HEK293 (cell line): ENCODE results near the gene HIC1.

ENCODE experiments used
- INSM2 ChIP-seq: fragments of 450-650 bp; formaldehyde crosslinking; IDR thresholded peaks from 2 replicates; pipeline ENCODE4 v1.5.1; 2016; ENCODE audit warnings: missing biosample characterization, missing genetic modification characterization
- KLF16 ChIP-seq: fragments of 450-650 bp; formaldehyde crosslinking; IDR thresholded peaks from 2 replicates; pipeline ENCODE4 v1.5.1; 2017; ENCODE audit warnings: missing biosample characterization, missing genetic modification characterization
- REPIN1 ChIP-seq: fragments of 450-650 bp; formaldehyde crosslinking; IDR thresholded peaks from 2 replicates; pipeline ENCODE4 v1.5.1; 2017; ENCODE audit warnings: missing biosample characterization, missing genetic modification characterization, low read depth
- TCF7L2 ChIP-seq: IDR thresholded peaks from 2 replicates; pipeline ENCODE4 v1.6.1; 2011; ENCODE audit warnings: low read depth, mild to moderate bottlenecking, inconsistent platforms, low read length, moderate library complexity, borderline replicate concordance
- ZBTB1 ChIP-seq: fragments of 450-650 bp; formaldehyde crosslinking; IDR thresholded peaks from 2 replicates; pipeline ENCODE4 v1.5.1; 2016; ENCODE audit warnings: missing biosample characterization, missing genetic modification characterization
- ZBTB21 ChIP-seq: fragments of 450-650 bp; formaldehyde crosslinking; IDR thresholded peaks from 2 replicates; pipeline ENCODE4 v1.5.1; 2017; ENCODE audit warnings: missing biosample characterization, missing genetic modification characterization
- ZNF112 ChIP-seq: fragments of 450-650 bp; formaldehyde crosslinking; IDR thresholded peaks from 2 replicates; pipeline ENCODE4 v1.5.0; 2017; ENCODE audit warnings: missing biosample characterization, missing genetic modification characterization
- ZNF16 ChIP-seq: fragments of 450-650 bp; formaldehyde crosslinking; IDR thresholded peaks from 2 replicates; pipeline ENCODE4 v1.5.1; 2016; ENCODE audit warnings: low read depth, missing biosample characterization, missing genetic modification characterization
- ZNF184 ChIP-seq: fragments of 450-650 bp; IDR thresholded peaks from 2 replicates; pipeline ENCODE4 v1.5.1; 2018; ENCODE audit warnings: missing biosample characterization, mild to moderate bottlenecking, missing genetic modification characterization
- ZNF19 ChIP-seq: fragments of 450-650 bp; formaldehyde crosslinking; IDR thresholded peaks from 2 replicates; pipeline ENCODE4; 2016; ENCODE audit warnings: missing biosample characterization, missing genetic modification characterization, low read depth
- ZNF202 ChIP-seq: fragments of 450-650 bp; formaldehyde crosslinking; IDR thresholded peaks from 2 replicates; pipeline ENCODE4 v1.5.1; 2016; ENCODE audit warnings: missing biosample characterization, missing genetic modification characterization, borderline replicate concordance
- ZNF24 ChIP-seq: fragments of 450-650 bp; formaldehyde crosslinking; IDR thresholded peaks from 2 replicates; pipeline ENCODE4 v1.5.1; 2016; ENCODE audit warnings: missing biosample characterization, missing genetic modification characterization
- ZNF266 ChIP-seq: fragments of 450-650 bp; formaldehyde crosslinking; IDR thresholded peaks from 2 replicates; pipeline ENCODE4 v1.5.1; 2016; ENCODE audit warnings: missing biosample characterization, missing genetic modification characterization, low read depth
- ZNF335 ChIP-seq: fragments of 450-650 bp; formaldehyde crosslinking; conservative IDR thresholded peaks from 2 replicates; pipeline ENCODE4 v1.5.1; 2016; ENCODE audit warnings: missing biosample characterization, missing genetic modification characterization
- ZNF362 ChIP-seq: fragments of 450-650 bp; formaldehyde crosslinking; IDR thresholded peaks from 2 replicates; pipeline ENCODE4 v1.5.1; 2016; ENCODE audit warnings: missing biosample characterization, missing genetic modification characterization
- ZNF394 ChIP-seq: fragments of 450-650 bp; formaldehyde crosslinking; IDR thresholded peaks from 2 replicates; pipeline ENCODE4 v1.5.1; 2016; ENCODE audit warnings: missing biosample characterization, missing genetic modification characterization, mild to moderate bottlenecking, moderate library complexity, borderline replicate concordance
- ZNF544 ChIP-seq: fragments of 450-650 bp; formaldehyde crosslinking; IDR thresholded peaks from 2 replicates; pipeline ENCODE4 v1.5.0; 2017; ENCODE audit warnings: missing biosample characterization, missing genetic modification characterization
- ZNF549 ChIP-seq: fragments of 450-650 bp; IDR thresholded peaks from 2 replicates; pipeline ENCODE4 v1.5.1; 2018; ENCODE audit warnings: missing biosample characterization, missing genetic modification characterization, mild to moderate bottlenecking, inconsistent platforms, moderate library complexity
- ZNF561 ChIP-seq: fragments of 450-650 bp; IDR thresholded peaks from 2 replicates; pipeline ENCODE4 v1.5.1; 2018; ENCODE audit warnings: missing biosample characterization, missing genetic modification characterization, borderline replicate concordance
- ZNF658 ChIP-seq: fragments of 450-650 bp; formaldehyde crosslinking; IDR thresholded peaks from 2 replicates; pipeline ENCODE4; 2016; ENCODE audit warnings: missing biosample characterization, missing genetic modification characterization
- ZNF664 ChIP-seq: fragments of 450-650 bp; formaldehyde crosslinking; IDR thresholded peaks from 2 replicates; pipeline ENCODE4 v1.5.1; 2016; ENCODE audit warnings: missing biosample characterization, missing genetic modification characterization
- ZNF670 ChIP-seq: fragments of 450-650 bp; formaldehyde crosslinking; IDR thresholded peaks from 2 replicates; pipeline ENCODE4 v1.5.1; 2016; ENCODE audit warnings: missing biosample characterization, missing genetic modification characterization, low read depth
- ZNF768 ChIP-seq: fragments of 450-650 bp; formaldehyde crosslinking; IDR thresholded peaks from 2 replicates; pipeline ENCODE4 v1.5.1; 2018; ENCODE audit warnings: missing biosample characterization, mild to moderate bottlenecking, missing genetic modification characterization
- ZNF837 ChIP-seq: fragments of 450-650 bp; formaldehyde crosslinking; IDR thresholded peaks from 2 replicates; pipeline ENCODE4 v1.5.1; 2016; ENCODE audit warnings: missing biosample characterization, missing genetic modification characterization
- TF ChIP-seq, protein P1 (sequence below): fragments of 450-650 bp; formaldehyde crosslinking; IDR thresholded peaks from 2 replicates; pipeline ENCODE4 v1.5.1; 2016; ENCODE audit warnings: missing biosample characterization, missing genetic modification characterization, borderline replicate concordance
- TF ChIP-seq, protein P2 (sequence below): fragments of 450-650 bp; formaldehyde crosslinking; IDR thresholded peaks from 2 replicates; pipeline ENCODE4 v1.5.1; 2016; ENCODE audit warnings: missing biosample characterization, missing genetic modification characterization
- TF ChIP-seq, protein P3 (sequence below): fragments of 450-650 bp; formaldehyde crosslinking; IDR thresholded peaks from 2 replicates; pipeline ENCODE4 v1.5.1; 2016; ENCODE audit warnings: missing biosample characterization, missing genetic modification characterization

HIC1 gene

GRCh38 chr17:2029911-2030778 is 24.8 kb upstream of the HIC1 start, which contains the start of gene DPH1 (continued):
- TF ChIP-seq, protein P1, sequence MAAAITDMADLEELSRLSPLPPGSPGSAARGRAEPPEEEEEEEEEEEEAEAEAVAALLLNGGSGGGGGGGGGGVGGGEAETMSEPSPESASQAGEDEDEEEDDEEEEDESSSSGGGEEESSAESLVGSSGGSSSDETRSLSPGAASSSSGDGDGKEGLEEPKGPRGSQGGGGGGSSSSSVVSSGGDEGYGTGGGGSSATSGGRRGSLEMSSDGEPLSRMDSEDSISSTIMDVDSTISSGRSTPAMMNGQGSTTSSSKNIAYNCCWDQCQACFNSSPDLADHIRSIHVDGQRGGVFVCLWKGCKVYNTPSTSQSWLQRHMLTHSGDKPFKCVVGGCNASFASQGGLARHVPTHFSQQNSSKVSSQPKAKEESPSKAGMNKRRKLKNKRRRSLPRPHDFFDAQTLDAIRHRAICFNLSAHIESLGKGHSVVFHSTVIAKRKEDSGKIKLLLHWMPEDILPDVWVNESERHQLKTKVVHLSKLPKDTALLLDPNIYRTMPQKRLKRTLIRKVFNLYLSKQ (tag by site-specific recombination): no peak
- no peak; the same call in 1 of the 2 replicates for TF ChIP-seq ZNF394 (tag by site-specific recombination)
- peak; percentile 89 for TF ChIP-seq ZNF335 (tag by site-specific recombination)
- no peak for TF ChIP-seq ZNF544 (tag by site-specific recombination)
- no peak for TF ChIP-seq ZNF184 (tag by site-specific recombination)
- TF ChIP-seq ZBTB1 (tag by site-specific recombination): no peak
- TF ChIP-seq ZNF202 (tag by site-specific recombination): no peak
- TF ChIP-seq ZNF549 (tag by site-specific recombination): no peak
- TF ChIP-seq ZNF16 (tag by site-specific recombination): no peak
- TF ChIP-seq KLF16 (tag by site-specific recombination): peak; percentile 94
- TF ChIP-seq TCF7L2: no peak
- no peak for TF ChIP-seq ZNF19 (tag by site-specific recombination)
- TF ChIP-seq ZNF768 (tag by site-specific recombination): no peak
- peak; percentile 68 for TF ChIP-seq ZNF24
- TF ChIP-seq, protein P2, sequence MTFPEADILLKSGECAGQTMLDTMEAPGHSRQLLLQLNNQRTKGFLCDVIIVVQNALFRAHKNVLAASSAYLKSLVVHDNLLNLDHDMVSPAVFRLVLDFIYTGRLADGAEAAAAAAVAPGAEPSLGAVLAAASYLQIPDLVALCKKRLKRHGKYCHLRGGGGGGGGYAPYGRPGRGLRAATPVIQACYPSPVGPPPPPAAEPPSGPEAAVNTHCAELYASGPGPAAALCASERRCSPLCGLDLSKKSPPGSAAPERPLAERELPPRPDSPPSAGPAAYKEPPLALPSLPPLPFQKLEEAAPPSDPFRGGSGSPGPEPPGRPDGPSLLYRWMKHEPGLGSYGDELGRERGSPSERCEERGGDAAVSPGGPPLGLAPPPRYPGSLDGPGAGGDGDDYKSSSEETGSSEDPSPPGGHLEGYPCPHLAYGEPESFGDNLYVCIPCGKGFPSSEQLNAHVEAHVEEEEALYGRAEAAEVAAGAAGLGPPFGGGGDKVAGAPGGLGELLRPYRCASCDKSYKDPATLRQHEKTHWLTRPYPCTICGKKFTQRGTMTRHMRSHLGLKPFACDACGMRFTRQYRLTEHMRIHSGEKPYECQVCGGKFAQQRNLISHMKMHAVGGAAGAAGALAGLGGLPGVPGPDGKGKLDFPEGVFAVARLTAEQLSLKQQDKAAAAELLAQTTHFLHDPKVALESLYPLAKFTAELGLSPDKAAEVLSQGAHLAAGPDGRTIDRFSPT (tag by site-specific recombination): peak; percentile 79; the same call in 1 of the 2 replicates
- TF ChIP-seq ZNF112: no peak
- 0 out of 2 replicates have a peak, but pooled peaks have one; percentile 25 for TF ChIP-seq REPIN1 (tag by site-specific recombination)
- 0 out of 2 replicates have a peak, but pooled peaks have one; percentile 35 for TF ChIP-seq ZBTB21
- TF ChIP-seq, protein P3, sequence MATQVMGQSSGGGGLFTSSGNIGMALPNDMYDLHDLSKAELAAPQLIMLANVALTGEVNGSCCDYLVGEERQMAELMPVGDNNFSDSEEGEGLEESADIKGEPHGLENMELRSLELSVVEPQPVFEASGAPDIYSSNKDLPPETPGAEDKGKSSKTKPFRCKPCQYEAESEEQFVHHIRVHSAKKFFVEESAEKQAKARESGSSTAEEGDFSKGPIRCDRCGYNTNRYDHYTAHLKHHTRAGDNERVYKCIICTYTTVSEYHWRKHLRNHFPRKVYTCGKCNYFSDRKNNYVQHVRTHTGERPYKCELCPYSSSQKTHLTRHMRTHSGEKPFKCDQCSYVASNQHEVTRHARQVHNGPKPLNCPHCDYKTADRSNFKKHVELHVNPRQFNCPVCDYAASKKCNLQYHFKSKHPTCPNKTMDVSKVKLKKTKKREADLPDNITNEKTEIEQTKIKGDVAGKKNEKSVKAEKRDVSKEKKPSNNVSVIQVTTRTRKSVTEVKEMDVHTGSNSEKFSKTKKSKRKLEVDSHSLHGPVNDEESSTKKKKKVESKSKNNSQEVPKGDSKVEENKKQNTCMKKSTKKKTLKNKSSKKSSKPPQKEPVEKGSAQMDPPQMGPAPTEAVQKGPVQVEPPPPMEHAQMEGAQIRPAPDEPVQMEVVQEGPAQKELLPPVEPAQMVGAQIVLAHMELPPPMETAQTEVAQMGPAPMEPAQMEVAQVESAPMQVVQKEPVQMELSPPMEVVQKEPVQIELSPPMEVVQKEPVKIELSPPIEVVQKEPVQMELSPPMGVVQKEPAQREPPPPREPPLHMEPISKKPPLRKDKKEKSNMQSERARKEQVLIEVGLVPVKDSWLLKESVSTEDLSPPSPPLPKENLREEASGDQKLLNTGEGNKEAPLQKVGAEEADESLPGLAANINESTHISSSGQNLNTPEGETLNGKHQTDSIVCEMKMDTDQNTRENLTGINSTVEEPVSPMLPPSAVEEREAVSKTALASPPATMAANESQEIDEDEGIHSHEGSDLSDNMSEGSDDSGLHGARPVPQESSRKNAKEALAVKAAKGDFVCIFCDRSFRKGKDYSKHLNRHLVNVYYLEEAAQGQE (tag by site-specific recombination): peak; percentile 81
- TF ChIP-seq ZNF837 (tag by site-specific recombination): no peak
- TF ChIP-seq ZNF266: no peak
- TF ChIP-seq ZNF658 (tag by site-specific recombination): no peak
- TF ChIP-seq ZNF362 (tag by site-specific recombination): no peak
- peak; percentile 84 for TF ChIP-seq INSM2 (tag by site-specific recombination)
- TF ChIP-seq ZNF561 (tag by site-specific recombination): no peak; the same call in 1 of the 2 replicates
- TF ChIP-seq ZNF664 (tag by site-specific recombination): no peak
- no peak for TF ChIP-seq ZNF670 (tag by site-specific recombination)
